HL-60/S4 treated with retinoic acid at 250 ng/mL for 4 days and 3 days (cell line): Measurements from ENCODE around the gene NOX5.

Source experiments
- in situ Hi-C: fragments of 300-500 bp; cut with MboI; formaldehyde crosslinking; loops from 2 replicates; pipeline ENCODE4 v1.7.0; 2022; ENCODE audit warnings: low sequenced_read_pairs

Gene NOX5

GRCh38 chr15:68990992-68991500, 23.4 kb upstream of the NOX5 start:
- in situ Hi-C loops: no loop called here

- in situ Hi-C loops: no loop called here
Observed at GRCh38 chr15:68991723-68992122, 22.8 kb upstream of the NOX5 start.

- in situ Hi-C loops: no loop called here
Observed at GRCh38 chr15:68992696-68993095, 21.8 kb upstream of the NOX5 start.

GRCh38 chr15:68993276-68993675, 21.2 kb upstream of the NOX5 start:
- in situ Hi-C loops: no loop called here

- in situ Hi-C loops: no loop called here
Observed at GRCh38 chr15:68994149-68994548, 20.3 kb upstream of the NOX5 start.

- in situ Hi-C loops: no loop called here
Observed at GRCh38 chr15:68994981-68995761, 19.3 kb upstream of the NOX5 start.

GRCh38 chr15:68997050-68997449, 17.4 kb upstream of the NOX5 start:
- in situ Hi-C loops: no loop called here

GRCh38 chr15:68997930-68998777, 16.3 kb upstream of the NOX5 start:
- in situ Hi-C loops: no loop called here

- in situ Hi-C loops: no loop called here
Observed at GRCh38 chr15:68999091-68999490, 15.4 kb upstream of the NOX5 start.

- in situ Hi-C loops: no loop called here
Observed at GRCh38 chr15:69000091-69000490, 14.4 kb upstream of the NOX5 start.

GRCh38 chr15:69000725-69001503, 13.6 kb upstream of the NOX5 start:
- in situ Hi-C loops: no loop called here

- in situ Hi-C loops: no loop called here
Observed at GRCh38 chr15:69002783-69003182, 11.7 kb upstream of the NOX5 start.

- in situ Hi-C loops: no loop called here
Observed at GRCh38 chr15:69004011-69004410, 10.5 kb upstream of the NOX5 start.

GRCh38 chr15:69008056-69008455, 6.4 kb upstream of the NOX5 start:
- in situ Hi-C loops: no loop called here

- in situ Hi-C loops: no loop called here
Observed at GRCh38 chr15:69009341-69009740, 5.2 kb upstream of the NOX5 start.

- in situ Hi-C loops: no loop called here
Observed at GRCh38 chr15:69011641-69012040, 2.9 kb upstream of the NOX5 start.

- in situ Hi-C loops: no loop called here
Observed at GRCh38 chr15:69012761-69013364, 1.6 kb upstream of the NOX5 start.

GRCh38 chr15:69013726-69014406, 629 bp upstream of the NOX5 start:
- in situ Hi-C loops: no loop called here

- in situ Hi-C loops: no loop called here
Observed at GRCh38 chr15:69015591-69015990, 1.1 kb downstream of the NOX5 start.

GRCh38 chr15:69016021-69016595, 1.6 kb downstream of the NOX5 start:
- in situ Hi-C loops: no loop called here
